Activated B cell treated with CpG ODN at 0.5 μM for 24 hours (primary cell): ENCODE measurements around the gene DAPK2. TPM values are rescaled to one million over a fixed set of nuclear protein-coding genes. Genes with fewer than 3 reads are reported as not detected.

ENCODE experiments used
- ATAC-seq: fragments of 200-7000 bp; cut with Tn5 transposase; one replicate; pipeline ENCODE4 v1.10.0; 2021; ENCODE audit warnings: low read depth, mild to moderate bottlenecking, moderate library complexity
- CTCF ChIA-PET: fragments of 350-600 bp; sonication (Branson Sonifier 250); formaldehyde crosslinking; loops from one replicate; lab custom pipeline; 2021; ENCODE audit warnings: antibody characterized with exemption; lab: Charles Lee
- POLR2A ChIA-PET: fragments of 350-600 bp; sonication (Branson Sonifier 250); formaldehyde crosslinking; loops from one replicate; lab custom pipeline; 2021; ENCODE audit warnings: antibody characterized with exemption; lab: Charles Lee
- DNase-seq: peaks from one replicate; pipeline ENCODE4 v3.0.0; 2022
- H3K27ac Mint-ChIP-seq: one replicate; pipeline ENCODE4 v1.8.0; 2020; ENCODE audit warnings: mixed read lengths
- H3K27me3 Mint-ChIP-seq: one replicate; pipeline ENCODE4 v1.8.0; 2021; ENCODE audit warnings: mixed read lengths
- H3K36me3 Mint-ChIP-seq: one replicate; pipeline ENCODE4 v1.8.0; 2021; ENCODE audit warnings: low read depth, mixed read lengths
- H3K4me1 Mint-ChIP-seq: one replicate; pipeline ENCODE4 v1.8.0; 2021; ENCODE audit warnings: mixed read lengths
- H3K4me3 Mint-ChIP-seq: one replicate; pipeline ENCODE4 v1.8.0; 2020; ENCODE audit warnings: mild to moderate bottlenecking, mixed read lengths
- H3K9me3 Mint-ChIP-seq: one replicate; pipeline ENCODE4 v1.8.0; 2020; ENCODE audit warnings: mixed read lengths
- intact Hi-C: fragments of 100-400 bp; cut with micrococcal nuclease; formaldehyde crosslinking; loops from one replicate; pipeline ENCODE4 v1.15.1; 2024
- total RNA-seq: library from RNA; stranded (reverse); gene quantifications from 2 replicates; pipeline ENCODE4 v1.2.3, GENCODE V29; 2022
- TF ChIP-seq, protein P1 (sequence below): fragments of 200-600 bp; IDR thresholded peaks from one replicate; pipeline ENCODE4 v1.8.0; 2022; ENCODE audit warnings: antibody characterized with exemption, mild to moderate bottlenecking

The DAPK2 gene
- total RNA-seq, 1 donor from 2014 or later: 4.3 TPM

DNA sequence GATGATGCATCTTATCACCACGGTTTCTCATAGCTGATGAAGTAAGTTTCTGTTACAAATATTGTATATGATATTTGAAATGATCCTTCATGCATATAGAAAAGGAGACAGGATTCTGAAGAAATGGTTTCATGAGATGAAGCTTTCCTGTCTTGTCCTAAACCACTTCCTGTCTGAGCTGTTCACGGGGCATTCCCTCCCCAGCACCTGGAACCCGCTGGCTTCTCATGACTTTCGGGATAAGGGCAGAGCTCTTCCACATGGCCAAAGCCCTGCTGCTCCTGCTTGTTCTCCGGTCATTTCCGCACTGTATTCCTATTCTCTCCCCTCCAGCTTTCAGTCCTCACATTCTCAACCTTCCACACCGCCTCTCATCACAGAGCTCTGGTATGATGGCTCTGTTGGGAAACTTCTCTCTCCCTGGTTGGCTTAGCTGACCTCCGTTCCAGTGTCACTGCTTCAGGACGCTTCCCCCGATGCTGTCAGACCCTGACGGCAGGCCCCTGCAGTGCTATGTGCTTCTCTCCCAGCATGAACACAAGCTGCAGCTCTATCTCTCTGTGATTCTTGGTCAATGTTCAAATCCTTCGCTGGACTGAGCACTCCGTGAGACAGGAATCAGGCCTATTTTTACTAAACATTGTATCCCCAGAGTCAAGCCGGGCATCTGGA is 125.6 kb downstream of the DAPK2 start:
- no peak for DNase-seq
- ChIA-PET POLR2A (interaction anchor here (0.6 to 0.9 kb wide), 2 partner anchors 147 to 169 kb away, joined by 3 to 5 read pairs; no protein-coding TSS in a partner anchor), CTCF (interaction anchor here (1.0 to 1.4 kb wide), 2 partner anchors 25 to 147 kb away, joined by 3 to 5 read pairs; no protein-coding TSS in a partner anchor)
- Mint-ChIP-seq H3K27me3 (no peaks in the 10 kb centered on the region), H3K4me1 (peaks cover 5% of the 10 kb centered on the region), H3K4me3 (no peak overlapping the region), H3K27ac (no peak overlapping the region), H3K9me3 (no peaks in the 10 kb centered on the region), H3K36me3 (no peaks in the 10 kb centered on the region)
- intact Hi-C loops: no loop called here
- no peak for ATAC-seq
- TF ChIP-seq, protein P1, sequence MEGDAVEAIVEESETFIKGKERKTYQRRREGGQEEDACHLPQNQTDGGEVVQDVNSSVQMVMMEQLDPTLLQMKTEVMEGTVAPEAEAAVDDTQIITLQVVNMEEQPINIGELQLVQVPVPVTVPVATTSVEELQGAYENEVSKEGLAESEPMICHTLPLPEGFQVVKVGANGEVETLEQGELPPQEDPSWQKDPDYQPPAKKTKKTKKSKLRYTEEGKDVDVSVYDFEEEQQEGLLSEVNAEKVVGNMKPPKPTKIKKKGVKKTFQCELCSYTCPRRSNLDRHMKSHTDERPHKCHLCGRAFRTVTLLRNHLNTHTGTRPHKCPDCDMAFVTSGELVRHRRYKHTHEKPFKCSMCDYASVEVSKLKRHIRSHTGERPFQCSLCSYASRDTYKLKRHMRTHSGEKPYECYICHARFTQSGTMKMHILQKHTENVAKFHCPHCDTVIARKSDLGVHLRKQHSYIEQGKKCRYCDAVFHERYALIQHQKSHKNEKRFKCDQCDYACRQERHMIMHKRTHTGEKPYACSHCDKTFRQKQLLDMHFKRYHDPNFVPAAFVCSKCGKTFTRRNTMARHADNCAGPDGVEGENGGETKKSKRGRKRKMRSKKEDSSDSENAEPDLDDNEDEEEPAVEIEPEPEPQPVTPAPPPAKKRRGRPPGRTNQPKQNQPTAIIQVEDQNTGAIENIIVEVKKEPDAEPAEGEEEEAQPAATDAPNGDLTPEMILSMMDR: no peak

DNA sequence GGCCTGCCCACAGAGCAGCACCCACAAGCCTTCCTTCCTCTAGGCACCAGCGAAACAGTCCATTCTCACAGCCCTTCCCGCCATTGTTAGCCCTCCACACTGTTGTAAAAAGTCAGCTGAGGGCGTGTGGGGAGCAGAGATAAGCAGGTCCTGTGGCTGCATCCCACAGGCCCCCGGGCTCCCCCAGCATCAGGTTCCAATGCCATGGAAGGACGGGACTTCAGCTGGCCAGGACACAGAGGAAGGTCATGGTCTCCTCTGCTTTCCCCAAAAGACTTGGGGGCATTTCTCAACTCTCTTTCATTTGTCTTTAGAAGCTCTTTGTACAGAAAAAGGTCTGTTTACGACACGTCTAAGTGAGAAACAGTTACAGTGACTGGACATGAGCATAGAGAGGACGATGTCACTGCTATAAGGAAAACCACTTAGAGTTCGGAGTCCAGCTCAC is 127.4 kb downstream of the DAPK2 start:
- Mint-ChIP-seq H3K4me1 (peaks cover 8% of the 10 kb centered on the region), H3K9me3 (no peaks in the 10 kb centered on the region), H3K27me3 (no peaks in the 10 kb centered on the region), H3K36me3 (no peaks in the 10 kb centered on the region), H3K27ac (no peak overlapping the region), H3K4me3 (no peak overlapping the region)
- intact Hi-C loops: no loop called here
- no peak for ATAC-seq
- no peak for DNase-seq
- TF ChIP-seq, protein P1: no peak
- POLR2A ChIA-PET: no interaction called here
- CTCF ChIA-PET: interaction anchor here (1.1 to 1.4 kb wide), 2 partner anchors 27 to 166 kb away, joined by 3 read pairs; no protein-coding TSS in a partner anchor

DNA sequence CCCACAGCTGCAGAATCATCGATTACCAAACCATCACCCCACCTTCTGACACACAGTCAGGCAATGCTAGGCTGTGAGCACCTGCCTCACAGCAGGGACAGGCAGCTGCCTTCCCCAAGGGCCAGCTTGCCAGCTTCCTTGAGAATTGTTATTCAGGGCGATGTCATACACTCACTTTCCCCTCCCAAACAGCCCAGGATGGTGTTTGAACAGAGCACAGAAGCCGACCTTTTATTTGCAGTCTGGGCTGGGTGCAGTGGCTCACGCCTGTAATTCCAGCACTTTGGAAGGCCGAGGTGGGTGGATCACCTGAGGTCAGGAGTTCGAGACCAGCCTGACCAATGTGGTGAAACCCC is 128.0 kb downstream of the DAPK2 start:
- Mint-ChIP-seq H3K4me3 (no peak overlapping the region), H3K27ac (no peak overlapping the region), H3K4me1 (peaks cover 8% of the 10 kb centered on the region), H3K36me3 (no peaks in the 10 kb centered on the region), H3K9me3 (no peaks in the 10 kb centered on the region), H3K27me3 (no peaks in the 10 kb centered on the region)
- ATAC-seq: no peak
- intact Hi-C loops: no loop called here
- POLR2A ChIA-PET: no interaction called here
- CTCF ChIA-PET: interaction anchor here (1.1 kb wide), 1 partner anchor 28 kb away, joined by 3 read pairs; no protein-coding TSS in a partner anchor
- DNase-seq: no peak
- TF ChIP-seq, protein P1: no peak

DNA sequence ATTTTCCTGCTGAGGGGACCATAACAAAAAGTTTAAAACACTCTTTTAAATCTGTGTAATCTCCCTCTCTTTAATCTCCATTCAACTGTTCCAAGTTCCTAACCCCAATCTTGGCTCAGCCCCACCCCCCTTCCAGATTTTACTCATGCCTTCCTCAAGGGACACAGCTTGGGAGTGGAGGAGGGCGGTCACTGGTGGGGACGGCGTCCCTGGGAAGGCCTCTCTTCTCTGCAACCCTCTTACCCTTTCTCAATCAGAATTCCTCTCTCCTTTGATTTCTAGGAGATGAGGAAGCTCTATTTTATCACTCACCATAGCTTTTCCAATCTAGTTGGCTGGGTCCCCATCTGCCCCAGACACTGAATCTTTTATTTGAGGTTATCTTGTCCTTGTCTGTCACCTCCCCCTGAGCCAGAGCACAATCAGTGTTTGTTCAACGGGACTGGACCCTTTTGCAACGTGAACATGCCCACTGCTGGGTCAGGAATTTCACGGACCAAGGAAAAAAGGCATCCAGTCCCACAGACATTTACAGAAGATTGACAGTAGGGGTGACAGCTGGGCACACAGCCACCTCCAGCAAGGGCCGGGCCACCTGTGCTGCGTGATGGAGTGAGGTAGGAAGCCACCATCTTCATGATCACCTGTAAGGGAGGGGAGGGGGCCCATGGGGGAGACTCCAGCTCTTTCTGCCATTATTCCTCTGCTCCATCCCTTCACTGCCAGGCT is 128.5 kb downstream of the DAPK2 start:
- no peaks in the 10 kb centered on the region for H3K9me3 Mint-ChIP-seq
- TF ChIP-seq, protein P1: no peak
- no peaks in the 10 kb centered on the region for H3K27me3 Mint-ChIP-seq
- ChIA-PET POLR2A (no interaction called here), CTCF (interaction anchor here (1.0 to 1.1 kb wide), 2 partner anchors 9 to 28 kb away, joined by 3 read pairs; no protein-coding TSS in a partner anchor)
- intact Hi-C loops: no loop called here
- DNase-seq (no peak), ATAC-seq (no peak)
- no peaks in the 10 kb centered on the region for H3K36me3 Mint-ChIP-seq
- peaks cover 8% of the 10 kb centered on the region for H3K4me1 Mint-ChIP-seq
- H3K27ac Mint-ChIP-seq: no peak overlapping the region
- H3K4me3 Mint-ChIP-seq: no peak overlapping the region
